ENCODE measurements around the gene REXO1. TPM values are rescaled to one million over a fixed set of nuclear protein-coding genes. Genes with fewer than 3 reads are reported as not detected.

REXO1 gene
- total RNA-seq, 2 experiments from 2014 or later, result 39.8 to 47.6 TPM

- H3K27ac Mint-ChIP-seq, result peak overlapping the region; percentile 87
- peak; percentile 55 for DNase-seq
- peaks cover 67% of the 10 kb centered on the region for H3K4me1 Mint-ChIP-seq (ENCODE audit: low read depth)
- no peaks in the 10 kb centered on the region for H3K9me3 Mint-ChIP-seq
- CTCF ChIA-PET, result interaction anchor here (1.4 to 2.5 kb wide), 4 partner anchors 8 to 40 kb away, joined by 5 to 10 read pairs (median 7); partner anchors contain the start of gene REXO1
- peak overlapping the region; percentile 70 for H3K4me3 Mint-ChIP-seq
- intact Hi-C loops (cut with micrococcal nuclease), result loop anchor here (5.0 kb wide), 1 partner anchor 295 kb away; the partner anchor contains the start of gene AP3D1
- H3K27me3 Mint-ChIP-seq (ENCODE audit: low read depth), result no peaks in the 10 kb centered on the region
- H3K36me3 Mint-ChIP-seq (ENCODE audit: low read depth), result peaks cover 2% of the 10 kb centered on the region
Measured at GRCh38 chr19:1856698-1857603, 8.7 kb upstream of the REXO1 start.

- peaks cover 2% of the 10 kb centered on the region for H3K36me3 Mint-ChIP-seq (ENCODE audit: low read depth)
- H3K9me3 Mint-ChIP-seq, result no peaks in the 10 kb centered on the region
- peaks cover 63% of the 10 kb centered on the region for H3K4me1 Mint-ChIP-seq (ENCODE audit: low read depth)
- peak overlapping the region; percentile 70 for H3K4me3 Mint-ChIP-seq
- intact Hi-C loops (cut with micrococcal nuclease), result loop anchor here (5.0 kb wide), 1 partner anchor 296 kb away; the partner anchor contains the start of gene AP3D1
- no peak for DNase-seq
- no peaks in the 10 kb centered on the region for H3K27me3 Mint-ChIP-seq (ENCODE audit: low read depth)
- H3K27ac Mint-ChIP-seq, result peak overlapping the region; percentile 87
- CTCF ChIA-PET, result interaction anchor here (1.6 kb wide), 1 partner anchor 8 kb away, joined by 6 read pairs; no protein-coding TSS in a partner anchor
Measured at GRCh38 chr19:1856345-1856697, 8.0 kb upstream of the REXO1 start.

- DNase-seq, result peak; percentile 68
- Mint-ChIP-seq H3K4me1 (ENCODE audit: low read depth) (peaks cover 63% of the 10 kb centered on the region), H3K27me3 (ENCODE audit: low read depth) (no peaks in the 10 kb centered on the region), H3K9me3 (no peaks in the 10 kb centered on the region), H3K4me3 (peak overlapping the region; percentile 70), H3K27ac (peak overlapping the region; percentile 87), H3K36me3 (ENCODE audit: low read depth) (peaks cover 2% of the 10 kb centered on the region)
- CTCF ChIA-PET, result interaction anchor here (1.6 kb wide), 1 partner anchor 9 kb away, joined by 6 read pairs; no protein-coding TSS in a partner anchor
- intact Hi-C loops (cut with micrococcal nuclease), result loop anchor here (1.0 to 5.0 kb wide), 3 partner anchors 7 to 296 kb away; partner anchors contain the start of genes ADAT3, AP3D1, KLF16 and SCAMP4
Measured at GRCh38 chr19:1855828-1856255, 7.6 kb upstream of the REXO1 start.

DNA sequence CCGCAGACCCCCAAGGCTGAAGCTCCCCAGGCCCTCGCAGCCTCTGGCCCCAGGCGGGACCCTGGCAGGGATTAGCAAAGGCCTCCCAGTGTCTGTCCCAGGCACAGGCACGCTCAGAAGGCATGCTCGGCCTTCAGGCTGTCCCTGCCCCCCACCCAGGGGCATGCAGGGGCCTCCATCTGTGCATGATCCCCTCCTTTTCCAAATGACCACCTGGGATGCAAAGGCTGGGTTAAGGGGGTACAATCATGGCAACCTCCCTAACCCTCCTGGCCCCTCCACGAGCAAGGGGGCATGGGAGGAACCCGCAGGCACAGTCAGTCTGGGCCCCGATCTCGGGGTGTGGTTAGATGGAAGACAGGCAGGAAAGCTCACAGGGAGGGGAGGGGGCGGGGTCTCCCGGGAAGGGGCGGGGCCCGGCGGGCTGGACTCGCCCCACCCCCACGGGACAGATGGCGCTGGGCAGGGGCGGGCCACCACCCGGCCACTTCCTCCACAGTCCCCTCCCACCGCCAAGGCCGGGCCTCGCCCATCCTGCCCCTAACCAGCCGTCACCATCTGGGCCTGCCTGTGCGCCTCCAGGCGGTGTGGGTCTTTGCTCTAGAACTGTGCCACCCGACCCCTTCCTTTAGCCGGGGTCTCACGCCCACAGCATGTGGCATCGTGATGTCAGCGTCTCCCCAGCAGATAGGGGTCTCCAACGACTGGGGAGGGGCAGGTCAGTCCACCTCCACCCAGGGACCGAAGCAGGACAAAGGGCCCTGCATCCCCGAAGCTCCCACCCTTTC, 7.0 kb upstream of the REXO1 start:
- DNase-seq, result peak; percentile 94
- peaks cover 2% of the 10 kb centered on the region for H3K36me3 Mint-ChIP-seq (ENCODE audit: low read depth)
- peak overlapping the region; percentile 87 for H3K27ac Mint-ChIP-seq
- no peaks in the 10 kb centered on the region for H3K27me3 Mint-ChIP-seq (ENCODE audit: low read depth)
- peaks cover 62% of the 10 kb centered on the region for H3K4me1 Mint-ChIP-seq (ENCODE audit: low read depth)
- peak overlapping the region; percentile 70 for H3K4me3 Mint-ChIP-seq
- intact Hi-C loops (cut with micrococcal nuclease), result loop anchor here (1.0 to 5.0 kb wide), 3 partner anchors 8 to 297 kb away; partner anchors contain the start of genes ADAT3, AP3D1, KLF16 and SCAMP4
- CTCF ChIA-PET, result interaction anchor here (0.9 to 1.6 kb wide), 2 partner anchors 10 to 18 kb away, joined by 3 to 6 read pairs; no protein-coding TSS in a partner anchor
- no peaks in the 10 kb centered on the region for H3K9me3 Mint-ChIP-seq

DNA sequence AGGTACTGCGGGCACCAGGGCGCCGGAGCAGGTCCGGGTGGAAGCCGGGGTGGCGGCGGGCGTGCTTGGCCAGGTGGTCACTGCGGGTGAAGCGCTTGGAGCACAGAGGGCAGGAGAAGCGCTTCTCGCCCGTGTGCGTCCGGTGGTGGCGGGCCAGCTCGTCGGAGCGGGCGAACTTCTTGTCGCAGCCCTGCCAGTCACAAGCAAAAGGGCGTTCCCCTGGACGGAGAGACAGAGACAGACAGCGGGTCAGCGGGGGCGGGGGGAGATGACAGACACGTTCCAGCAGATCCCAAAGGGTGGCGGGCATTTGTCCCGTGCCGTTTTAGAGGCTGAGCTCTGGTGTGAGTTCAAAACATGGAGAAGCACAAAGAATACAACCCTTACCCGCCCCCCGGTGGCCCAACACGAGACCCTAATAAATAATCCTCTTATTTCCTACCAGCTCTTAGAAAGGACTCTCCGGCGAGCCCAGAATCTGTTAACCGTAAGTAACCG, 6.3 kb upstream of the REXO1 start:
- CTCF ChIA-PET, result interaction anchor here (0.5 to 0.9 kb wide), 3 partner anchors 15 to 732 kb away, joined by 3 read pairs; no protein-coding TSS in a partner anchor
- Mint-ChIP-seq H3K27me3 (ENCODE audit: low read depth) (no peaks in the 10 kb centered on the region), H3K27ac (peak overlapping the region; percentile 86), H3K4me3 (peak overlapping the region; percentile 36), H3K4me1 (ENCODE audit: low read depth) (peaks cover 62% of the 10 kb centered on the region), H3K36me3 (ENCODE audit: low read depth) (peaks cover 2% of the 10 kb centered on the region), H3K9me3 (no peaks in the 10 kb centered on the region)
- DNase-seq, result no peak
- intact Hi-C loops (cut with micrococcal nuclease), result loop anchor here (1.0 to 5.0 kb wide), 3 partner anchors 9 to 298 kb away; partner anchors contain the start of genes ADAT3, AP3D1, KLF16 and SCAMP4

DNA sequence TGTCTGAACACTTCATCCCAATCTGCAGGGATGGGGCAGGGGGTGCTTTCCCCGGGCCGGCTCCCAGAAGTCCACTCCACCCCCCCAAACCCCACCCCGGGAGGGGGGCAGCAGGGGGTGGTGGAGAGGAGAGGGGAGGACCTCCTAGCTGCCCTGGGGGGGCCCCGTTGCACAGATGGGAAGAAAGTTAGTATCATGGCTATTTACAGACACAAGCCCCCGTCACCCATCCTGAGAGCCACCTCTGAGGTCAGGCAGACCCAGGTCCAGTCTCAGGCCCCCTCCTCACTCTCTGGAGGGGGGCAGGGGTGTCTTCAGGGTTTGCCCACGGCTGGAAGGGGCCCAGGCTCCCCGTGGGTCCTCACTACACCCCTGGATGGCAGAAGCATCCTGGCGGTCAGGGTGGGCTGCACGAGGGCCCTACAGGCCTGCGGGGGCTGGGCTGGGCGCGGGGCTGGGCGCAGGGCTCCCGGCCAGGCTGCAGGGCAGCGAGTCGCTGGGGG, 5.8 kb upstream of the REXO1 start:
- H3K27ac Mint-ChIP-seq, result no peak overlapping the region
- H3K27me3 Mint-ChIP-seq (ENCODE audit: low read depth), result no peaks in the 10 kb centered on the region
- CTCF ChIA-PET, result interaction anchor here (0.5 to 1.6 kb wide), 3 partner anchors 15 to 732 kb away, joined by 3 to 7 read pairs (median 3); no protein-coding TSS in a partner anchor
- no peak overlapping the region for H3K4me3 Mint-ChIP-seq
- intact Hi-C loops (cut with micrococcal nuclease), result loop anchor here (2.0 kb wide), 1 partner anchor 51 kb away; the partner anchor contains the start of genes ADAT3 and SCAMP4
- no peak for DNase-seq
- H3K36me3 Mint-ChIP-seq (ENCODE audit: low read depth), result peaks cover 2% of the 10 kb centered on the region
- H3K4me1 Mint-ChIP-seq (ENCODE audit: low read depth), result peaks cover 61% of the 10 kb centered on the region
- H3K9me3 Mint-ChIP-seq, result no peaks in the 10 kb centered on the region

DNA sequence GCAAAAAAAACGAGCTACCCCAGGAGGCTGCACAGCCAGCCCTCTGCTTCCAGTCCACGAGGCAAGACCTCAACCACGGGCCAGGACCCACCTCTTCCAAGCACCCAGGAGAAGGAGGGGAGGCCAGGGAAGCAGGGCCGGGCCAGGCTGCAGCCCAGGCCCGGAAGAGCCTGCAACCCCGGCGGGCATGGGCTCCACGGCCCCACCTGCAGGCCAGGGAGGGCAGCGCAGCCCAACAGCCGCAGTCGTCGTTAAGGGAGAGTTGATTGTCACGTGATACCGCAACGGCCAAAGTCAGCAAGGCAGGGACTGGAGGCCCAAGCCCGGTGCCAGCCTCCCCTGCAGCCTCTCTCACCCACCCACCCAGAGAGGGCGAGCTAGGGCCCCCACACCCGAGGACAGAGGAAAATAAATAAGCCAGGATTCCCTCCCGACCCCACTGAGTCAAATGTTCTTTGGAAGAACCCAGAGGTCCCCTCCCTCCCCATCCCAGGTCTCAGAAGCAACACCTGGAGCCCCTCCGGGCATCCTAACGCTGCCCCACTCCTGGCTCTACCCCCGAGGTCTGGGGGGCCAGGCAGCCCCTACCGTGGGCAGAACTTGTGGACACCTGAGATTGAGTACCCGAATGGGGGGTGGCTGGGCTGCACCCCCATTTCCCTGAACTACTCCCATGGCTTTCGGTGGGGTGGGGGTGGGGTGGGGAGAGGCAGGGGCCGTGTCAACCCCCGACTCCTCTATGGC, 5.2 kb upstream of the REXO1 start:
- peak; percentile 89 for DNase-seq

GRCh38 chr19:1852581-1853128, 4.4 kb upstream of the REXO1 start:
- H3K4me3 Mint-ChIP-seq, result no peak overlapping the region
- no peaks in the 10 kb centered on the region for H3K9me3 Mint-ChIP-seq
- intact Hi-C loops (cut with micrococcal nuclease), result no loop called here

More for the DNA sequence above, 5.2 kb upstream of the REXO1 start:
- CTCF ChIA-PET, result interaction anchor here (0.7 to 1.6 kb wide), 3 partner anchors 11 to 26 kb away, joined by 3 to 7 read pairs (median 3); no protein-coding TSS in a partner anchor
- Mint-ChIP-seq H3K27me3 (ENCODE audit: low read depth) (no peaks in the 10 kb centered on the region), H3K4me3 (peak overlapping the region; percentile 52), H3K9me3 (no peaks in the 10 kb centered on the region), H3K27ac (peak overlapping the region; percentile 91), H3K36me3 (ENCODE audit: low read depth) (peaks cover 2% of the 10 kb centered on the region), H3K4me1 (ENCODE audit: low read depth) (peaks cover 60% of the 10 kb centered on the region)
- intact Hi-C loops (cut with micrococcal nuclease), result loop anchor here (2.0 kb wide), 1 partner anchor 51 kb away; the partner anchor contains the start of genes ADAT3 and SCAMP4

DNA sequence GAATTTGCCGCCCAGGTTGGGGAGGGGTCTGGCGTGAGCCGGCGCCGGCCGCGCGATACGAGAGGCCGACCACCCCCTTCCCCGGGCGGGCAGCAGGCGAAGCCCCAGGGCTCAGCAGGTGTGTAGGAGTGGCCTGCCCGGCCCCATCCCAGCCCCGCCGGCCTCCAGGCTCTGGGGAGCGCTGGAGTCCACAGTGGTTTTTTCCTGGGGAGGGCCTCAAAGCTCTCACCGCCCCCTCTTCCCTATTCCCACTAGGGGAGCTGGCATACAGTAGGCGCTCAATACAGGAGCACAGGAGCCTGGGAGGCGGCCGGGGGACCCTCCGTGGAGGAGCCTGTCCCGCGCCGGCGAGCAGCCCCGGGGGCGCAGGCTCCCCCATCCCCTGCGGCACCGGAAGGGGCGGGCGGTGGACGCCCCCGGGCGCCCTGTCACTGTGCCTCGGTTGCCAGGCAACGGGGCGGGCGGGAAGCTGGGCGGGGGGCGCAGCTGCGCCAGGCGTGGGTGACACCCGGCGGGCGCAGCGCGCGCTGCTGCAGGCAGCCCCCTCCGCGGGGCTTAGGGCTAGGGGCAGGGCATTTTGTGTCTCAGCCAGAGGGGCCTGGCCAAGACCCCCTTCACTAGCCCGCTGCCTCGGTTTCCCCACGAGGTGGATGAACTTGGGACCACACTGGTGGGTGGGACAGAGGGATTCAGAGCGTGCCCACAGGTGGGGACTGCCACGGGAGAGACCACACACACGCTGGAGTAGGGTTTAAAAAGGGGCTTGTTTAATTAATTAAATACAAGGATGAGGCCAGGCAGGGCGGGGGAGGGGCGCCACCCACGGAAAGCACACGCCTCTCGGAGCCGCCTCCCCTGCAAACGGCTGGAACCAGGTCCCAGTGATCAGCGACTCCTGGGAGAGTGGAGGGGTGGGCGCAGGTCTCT, 3.6 kb upstream of the REXO1 start:
- H3K27me3 Mint-ChIP-seq (ENCODE audit: low read depth), result no peaks in the 10 kb centered on the region
- H3K4me1 Mint-ChIP-seq (ENCODE audit: low read depth), result peaks cover 59% of the 10 kb centered on the region
- no peaks in the 10 kb centered on the region for H3K9me3 Mint-ChIP-seq
- CTCF ChIA-PET, result interaction anchor here (1.0 kb wide), 1 partner anchor 10 kb away, joined by 3 read pairs; no protein-coding TSS in a partner anchor
- H3K27ac Mint-ChIP-seq, result peak overlapping the region; percentile 56
- DNase-seq, result peak; percentile 66
- intact Hi-C loops (cut with micrococcal nuclease), result no loop called here
- no peak overlapping the region for H3K4me3 Mint-ChIP-seq
- H3K36me3 Mint-ChIP-seq (ENCODE audit: low read depth), result peaks cover 4% of the 10 kb centered on the region

More at GRCh38 chr19:1852581-1853128, 4.4 kb upstream of the REXO1 start:
- peak overlapping the region; percentile 56 for H3K27ac Mint-ChIP-seq
- no peaks in the 10 kb centered on the region for H3K27me3 Mint-ChIP-seq (ENCODE audit: low read depth)
- CTCF ChIA-PET, result interaction anchor here (0.7 to 1.6 kb wide), 3 partner anchors 10 to 25 kb away, joined by 3 to 7 read pairs (median 3); no protein-coding TSS in a partner anchor
- peaks cover 2% of the 10 kb centered on the region for H3K36me3 Mint-ChIP-seq (ENCODE audit: low read depth)
- no peak for DNase-seq
- H3K4me1 Mint-ChIP-seq (ENCODE audit: low read depth), result peaks cover 55% of the 10 kb centered on the region
